Uterus (tissue), 4 donors: Measurements from ENCODE around the gene ZNF879. TPM values are rescaled to one million over a fixed set of nuclear protein-coding genes. Genes with fewer than 3 reads are reported as not detected.

Source experiments
- DNase-seq, 2 donors: peaks; one replicate each; pipeline ENCODE4 v3.0.0-alpha.2; 2019 to 2020
- H3K27ac ChIP-seq, 2 donors: fragments of 200-600 bp; sonication (generic); 1 replicate in 1 of 2; 2 replicates in 1 of 2; pipeline ENCODE4 v1.5.1; 2016 to 2018
- H3K27me3 ChIP-seq, 2 donors: fragments of 200-600 bp; sonication (generic); one replicate each; pipeline ENCODE4 v1.5.1; 2018 to 2019; ENCODE audit warnings: control low read depth in 1 of 2
- H3K36me3 ChIP-seq, 2 donors: fragments of 200-600 bp; sonication (generic); one replicate each; pipeline ENCODE4 v1.5.1; 2019; ENCODE audit warnings: control low read depth in 1 of 2
- H3K4me1 ChIP-seq, 2 donors: fragments of 200-600 bp; sonication (generic); one replicate each; pipeline ENCODE4 v1.5.1; 2018 to 2019; ENCODE audit warnings: control low read depth in 1 of 2
- H3K4me3 ChIP-seq, 2 donors: fragments of 200-600 bp; sonication (generic); 1 replicate in 1 of 2; 2 replicates in 1 of 2; pipeline ENCODE4 v1.5.1; 2018 to 2019; ENCODE audit warnings: mild to moderate bottlenecking in 1 of 2
- H3K9me3 ChIP-seq, 2 donors: fragments of 200-600 bp; sonication (generic); one replicate each; pipeline ENCODE4 v1.5.1; 2019; ENCODE audit warnings: control low read depth in 1 of 2
- CTCF ChIP-seq, 4 experiments: fragments of 200-600 bp in 2 of 4; fragments of 450-650 bp in 2 of 4; sonication (generic) in 2 of 4; IDR thresholded peaks; one replicate each; pipeline ENCODE4 v1.5.1; 2016 to 2019; ENCODE audit warnings: antibody characterized with exemption in 4 of 4, mild to moderate bottlenecking in 2 of 4, moderate library complexity in 1 of 4
- POLR2A ChIP-seq, 2 donors: fragments of 450-650 bp; IDR thresholded peaks; one replicate each; pipeline ENCODE4 v1.6.1; 2016; ENCODE audit warnings: antibody characterized with exemption in 2 of 2, mild to moderate bottlenecking in 1 of 2, moderate library complexity in 1 of 2
- intact Hi-C: fragments of 100-400 bp; cut with DNase I; formaldehyde crosslinking; loops from one replicate; pipeline ENCODE4 v1.15.1; 2023; ENCODE audit warnings: low total_unique reads
- total RNA-seq, 4 donors: library from RNA; depleted of rRNA in 3 of 4; stranded (reverse); fragments of >200 nt in 3 of 4; gene quantifications; one replicate each; pipeline versions ENCODE4 v1.1.0 to v1.2.4, GENCODE V29; 2014 to 2023
- donor health status: DM: yes; HTN: yes; CAD: no.

Gene ZNF879
- total RNA-seq, 4 donors from 2014 or later, result 6.9 to 11.8 (median 8.2) TPM

GRCh38 chr5:178990491-178990890 is 33.1 kb upstream of the ZNF879 start:
- H3K4me3 ChIP-seq, result no peak overlapping the region
- no peaks in the 10 kb centered on the region for H3K36me3 ChIP-seq
- H3K27me3 ChIP-seq, result peaks cover 0 to 8% of the 10 kb centered on the region in 2 donors
- no peaks in the 10 kb centered on the region for H3K4me1 ChIP-seq
- no peak for DNase-seq
- TF ChIP-seq POLR2A (IDR thresholded peaks at IDR 0.05) (no peak), CTCF (IDR thresholded peaks at IDR 0.05) (no peak)
- H3K27ac ChIP-seq, result no peak overlapping the region
- peaks cover 0 to 32% of the 10 kb centered on the region in 2 donors for H3K9me3 ChIP-seq
- intact Hi-C loops, result no loop called here

- Histone ChIP-seq H3K36me3 (no peaks in the 10 kb centered on the region), H3K27me3 (peaks cover 0 to 10% of the 10 kb centered on the region in 2 donors), H3K9me3 (peaks cover 0 to 22% of the 10 kb centered on the region in 2 donors), H3K27ac (no peak overlapping the region), H3K4me1 (no peaks in the 10 kb centered on the region), H3K4me3 (no peak overlapping the region)
- TF ChIP-seq POLR2A (IDR thresholded peaks at IDR 0.05) (no peak), CTCF (IDR thresholded peaks at IDR 0.05) (no peak)
- intact Hi-C loops, result no loop called here
- DNase-seq, result no peak
Observed at GRCh38 chr5:178991190-178992145, 32.1 kb upstream of the ZNF879 start.

- no peak for TF ChIP-seq CTCF (IDR thresholded peaks at IDR 0.05)
- TF ChIP-seq POLR2A (IDR thresholded peaks at IDR 0.05), result no peak
- intact Hi-C loops, result no loop called here
Observed at GRCh38 chr5:178992291-178992895, 31.2 kb upstream of the ZNF879 start.

GRCh38 chr5:178993236-178993765 is 30.3 kb upstream of the ZNF879 start:
- Histone ChIP-seq H3K9me3 (peaks cover 0 to 12% of the 10 kb centered on the region in 2 donors), H3K36me3 (no peaks in the 10 kb centered on the region), H3K4me1 (no peaks in the 10 kb centered on the region), H3K27me3 (peaks cover 0 to 10% of the 10 kb centered on the region in 2 donors), H3K27ac (no peak overlapping the region), H3K4me3 (no peak overlapping the region)
- TF ChIP-seq CTCF (IDR thresholded peaks at IDR 0.05) (no peak), POLR2A (IDR thresholded peaks at IDR 0.05) (no peak)
- intact Hi-C loops, result no loop called here
- DNase-seq, result no peak

More at GRCh38 chr5:178992291-178992895, 31.2 kb upstream of the ZNF879 start:
- H3K4me3 ChIP-seq, result no peak overlapping the region
- DNase-seq, result no peak
- H3K27ac ChIP-seq, result no peak overlapping the region
- peaks cover 0 to 13% of the 10 kb centered on the region in 2 donors for H3K9me3 ChIP-seq
- H3K27me3 ChIP-seq, result peaks cover 0 to 10% of the 10 kb centered on the region in 2 donors
- no peaks in the 10 kb centered on the region for H3K36me3 ChIP-seq
- no peaks in the 10 kb centered on the region for H3K4me1 ChIP-seq
